ENCODE data around the gene LOC128125822.

Gene LOC128125822

DNA sequence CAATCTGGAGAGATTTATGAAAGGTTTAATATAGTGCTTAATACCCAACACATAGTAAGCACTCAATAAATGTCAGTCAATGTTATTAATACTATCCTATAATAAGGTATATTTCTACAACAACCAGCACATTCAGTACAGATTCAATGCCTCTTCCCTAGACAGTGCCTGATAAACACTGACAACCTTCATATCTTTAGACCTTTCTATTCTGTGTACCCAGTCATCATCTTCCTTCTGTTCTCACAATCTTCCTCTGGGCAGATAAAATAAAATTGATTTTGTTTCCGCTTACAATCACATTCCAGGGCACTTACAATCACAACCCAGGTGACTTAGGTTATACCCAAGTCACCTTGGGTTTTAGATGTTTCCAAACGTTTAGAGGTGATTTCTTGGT lies 11.0 kb upstream of the LOC128125822 start:
- no peak overlapping the region for H3K4me3 ChIP-seq
- no peak for TF ChIP-seq POLR2A (IDR thresholded peaks at IDR 0.05)
- TF ChIP-seq, protein P1, sequence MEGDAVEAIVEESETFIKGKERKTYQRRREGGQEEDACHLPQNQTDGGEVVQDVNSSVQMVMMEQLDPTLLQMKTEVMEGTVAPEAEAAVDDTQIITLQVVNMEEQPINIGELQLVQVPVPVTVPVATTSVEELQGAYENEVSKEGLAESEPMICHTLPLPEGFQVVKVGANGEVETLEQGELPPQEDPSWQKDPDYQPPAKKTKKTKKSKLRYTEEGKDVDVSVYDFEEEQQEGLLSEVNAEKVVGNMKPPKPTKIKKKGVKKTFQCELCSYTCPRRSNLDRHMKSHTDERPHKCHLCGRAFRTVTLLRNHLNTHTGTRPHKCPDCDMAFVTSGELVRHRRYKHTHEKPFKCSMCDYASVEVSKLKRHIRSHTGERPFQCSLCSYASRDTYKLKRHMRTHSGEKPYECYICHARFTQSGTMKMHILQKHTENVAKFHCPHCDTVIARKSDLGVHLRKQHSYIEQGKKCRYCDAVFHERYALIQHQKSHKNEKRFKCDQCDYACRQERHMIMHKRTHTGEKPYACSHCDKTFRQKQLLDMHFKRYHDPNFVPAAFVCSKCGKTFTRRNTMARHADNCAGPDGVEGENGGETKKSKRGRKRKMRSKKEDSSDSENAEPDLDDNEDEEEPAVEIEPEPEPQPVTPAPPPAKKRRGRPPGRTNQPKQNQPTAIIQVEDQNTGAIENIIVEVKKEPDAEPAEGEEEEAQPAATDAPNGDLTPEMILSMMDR (IDR thresholded peaks at IDR 0.05) = no peak
- H3K27me3 ChIP-seq = no peaks in the 10 kb centered on the region
- no peaks in the 10 kb centered on the region for H3K9me3 ChIP-seq
- H3K4me1 ChIP-seq = no peaks in the 10 kb centered on the region
- WGBS, 2 donors = 64 to 70% methylated on average over 2 of the region's 2 CpGs
- no peaks in the 10 kb centered on the region for H3K36me3 ChIP-seq
- intact Hi-C loops (cut with DNase I) = no loop called here
- no peak for DNase-seq
- H3K27ac ChIP-seq = no peak overlapping the region

DNA sequence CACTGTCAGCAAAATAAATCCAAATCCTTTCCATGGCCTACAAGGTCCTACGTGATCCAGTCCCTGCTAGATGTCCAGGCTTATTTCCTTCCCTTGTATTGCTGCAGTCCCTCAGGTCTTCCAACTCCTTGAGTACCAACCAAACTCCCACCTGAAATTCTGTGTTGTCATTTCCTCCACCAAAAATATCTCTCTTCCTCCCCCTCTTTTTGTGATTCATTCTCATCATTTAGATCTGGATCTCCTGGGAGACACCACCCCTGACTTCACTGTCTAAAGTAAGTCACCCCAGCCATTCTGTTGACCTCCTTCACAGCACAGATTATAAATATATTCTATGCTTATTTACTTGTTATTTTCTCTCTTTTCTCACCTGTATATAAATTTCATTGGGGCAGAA lies 9.0 kb upstream of the LOC128125822 start:
- intact Hi-C loops (cut with DNase I) = no loop called here
- Histone ChIP-seq H3K27me3 (no peaks in the 10 kb centered on the region), H3K36me3 (no peaks in the 10 kb centered on the region), H3K4me3 (no peak overlapping the region), H3K9me3 (no peaks in the 10 kb centered on the region), H3K4me1 (no peaks in the 10 kb centered on the region), H3K27ac (no peak overlapping the region)
- TF ChIP-seq, protein P1 (IDR thresholded peaks at IDR 0.05) = no peak
- no peak for TF ChIP-seq POLR2A (IDR thresholded peaks at IDR 0.05)
- 92 to 100% methylated on average over 1 of the region's 1 CpG for WGBS, 2 donors
- DNase-seq = no peak

DNA sequence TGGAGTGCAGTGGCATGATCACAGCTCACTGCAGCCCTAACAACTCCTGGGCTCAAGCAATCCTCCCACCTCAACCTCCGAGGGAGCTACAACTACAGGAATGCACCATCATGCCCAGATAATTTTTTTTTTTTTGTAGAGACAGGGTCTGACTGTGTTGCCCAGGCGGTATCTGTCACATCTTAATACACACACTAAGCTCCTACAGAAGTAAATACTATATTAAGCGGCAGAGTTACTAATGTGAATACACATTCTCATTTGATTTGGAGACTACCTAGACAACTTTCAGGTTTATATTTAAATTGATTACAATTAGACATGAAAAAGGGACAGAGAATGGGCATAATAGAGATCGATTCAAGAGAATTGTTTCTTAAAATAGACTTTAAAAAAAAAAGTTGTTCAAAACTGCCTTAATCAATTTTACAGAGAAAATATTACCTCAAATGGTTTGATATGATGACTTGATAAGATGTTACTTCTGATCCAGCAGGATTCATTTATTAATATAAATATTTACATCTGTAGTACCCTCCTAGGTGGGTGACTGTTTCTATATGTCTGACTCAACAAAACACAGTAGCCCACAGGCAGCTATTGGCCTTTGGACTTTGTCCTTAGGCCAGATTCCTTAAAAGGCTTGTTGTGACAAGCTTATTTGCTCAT lies 7.1 kb upstream of the LOC128125822 start:
- Histone ChIP-seq H3K9me3 (no peaks in the 10 kb centered on the region), H3K4me3 (no peak overlapping the region), H3K36me3 (no peaks in the 10 kb centered on the region), H3K4me1 (peaks cover 0 to 3% (median 0%) of the 10 kb centered on the region in 3 donors), H3K27me3 (no peaks in the 10 kb centered on the region), H3K27ac (no peak overlapping the region)
- intact Hi-C loops (cut with DNase I) = no loop called here
- DNase-seq = no peak
- WGBS, 2 donors = 81 to 82% methylated on average over 4 of the region's 4 CpGs
- TF ChIP-seq POLR2A (IDR thresholded peaks at IDR 0.05) = no peak
- TF ChIP-seq, protein P1 (IDR thresholded peaks at IDR 0.05) = no peak

DNA sequence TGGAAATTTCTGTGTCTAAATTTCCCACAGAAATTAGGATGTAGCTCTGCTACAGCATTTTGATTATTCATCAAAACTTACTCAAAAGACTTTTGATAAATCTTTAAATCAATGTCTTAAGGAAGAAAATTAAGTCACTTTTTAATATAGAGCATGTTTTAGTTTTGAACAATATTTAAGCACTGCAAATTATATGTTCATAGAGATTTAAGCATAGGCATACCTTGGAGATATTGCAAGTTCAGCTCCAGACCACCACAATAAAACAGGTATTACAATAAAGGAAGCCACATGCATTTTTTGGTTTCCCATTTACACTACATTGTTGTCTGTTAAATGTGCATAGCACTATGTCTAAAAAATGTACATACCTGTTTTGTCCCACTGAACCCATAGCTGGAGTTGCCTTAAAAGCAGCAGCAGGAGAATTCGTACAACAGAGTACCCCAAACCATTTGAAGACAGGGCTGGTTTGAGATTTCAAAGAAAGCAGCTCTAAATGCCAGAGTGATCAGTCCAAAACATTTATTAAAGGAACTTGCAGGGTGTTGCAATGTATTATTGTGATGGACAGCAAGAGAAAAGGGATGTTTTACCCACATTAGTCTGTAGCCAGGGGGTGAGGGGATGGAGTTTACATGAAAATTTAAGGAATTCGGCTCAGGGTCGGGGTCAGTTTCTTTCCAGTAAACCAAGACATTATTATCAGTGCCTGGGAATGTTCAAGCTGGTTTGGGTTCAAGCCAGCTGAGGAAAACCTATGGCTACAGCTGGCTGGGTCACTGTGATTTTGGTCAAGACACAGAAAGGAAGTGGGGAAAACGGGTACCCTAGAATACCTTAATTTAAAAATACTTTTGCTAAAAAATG lies 6.3 kb upstream of the LOC128125822 start:
- no peak for DNase-seq
- H3K36me3 ChIP-seq = no peaks in the 10 kb centered on the region
- no peak overlapping the region for H3K4me3 ChIP-seq
- no peaks in the 10 kb centered on the region for H3K27me3 ChIP-seq
- H3K27ac ChIP-seq = no peak overlapping the region
- no peak for TF ChIP-seq POLR2A (IDR thresholded peaks at IDR 0.05)
- TF ChIP-seq, protein P1 (IDR thresholded peaks at IDR 0.05) = no peak
- H3K9me3 ChIP-seq = no peaks in the 10 kb centered on the region
- 56 to 69% methylated on average over 4 of the region's 4 CpGs for WGBS, 2 donors
- intact Hi-C loops (cut with DNase I) = no loop called here
- H3K4me1 ChIP-seq = peaks cover 0 to 11% (median 0%) of the 10 kb centered on the region in 3 donors

DNA sequence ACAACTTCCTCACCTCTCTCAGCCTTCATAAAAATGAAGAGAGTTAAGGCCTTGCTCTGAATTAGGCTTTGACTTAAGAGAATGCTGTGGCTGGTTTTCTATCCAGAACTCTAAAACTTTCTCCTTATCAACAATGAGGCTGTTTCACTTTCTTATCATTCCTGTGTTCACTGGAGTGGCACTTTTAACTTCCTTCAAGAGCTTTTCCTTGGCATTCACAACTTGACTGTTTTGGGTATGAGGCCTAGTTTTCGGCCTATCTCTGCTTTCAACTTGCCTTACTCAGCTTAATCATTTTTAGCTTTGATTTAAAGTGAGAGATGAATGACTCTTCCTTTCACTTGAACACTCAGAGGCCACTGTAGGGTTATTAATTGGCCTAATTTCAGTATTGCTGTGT lies 4.3 kb upstream of the LOC128125822 start:
- intact Hi-C loops (cut with DNase I) = no loop called here
- no peaks in the 10 kb centered on the region for H3K27me3 ChIP-seq
- H3K36me3 ChIP-seq = no peaks in the 10 kb centered on the region
- H3K9me3 ChIP-seq = no peaks in the 10 kb centered on the region
- no peak for TF ChIP-seq POLR2A (IDR thresholded peaks at IDR 0.05)
- H3K4me1 ChIP-seq = peaks cover 0 to 23% (median 5%) of the 10 kb centered on the region in 3 donors
- WGBS, 2 donors = 96 to 100% methylated on average over 1 of the region's 1 CpG
- DNase-seq = no peak
- no peak overlapping the region for H3K27ac ChIP-seq
- H3K4me3 ChIP-seq = no peak overlapping the region
